Measurements from ENCODE around the gene ANKRD9. TPM values are rescaled to one million over a fixed set of nuclear protein-coding genes. Genes with fewer than 3 reads are reported as not detected.
A peak's percentile ranks its signal among the peaks of the same experiment; 100 is the strongest.

Gene ANKRD9
- total and polyA plus RNA-seq, 12 donors: 94.4 to 264 (median 120) TPM

DNA sequence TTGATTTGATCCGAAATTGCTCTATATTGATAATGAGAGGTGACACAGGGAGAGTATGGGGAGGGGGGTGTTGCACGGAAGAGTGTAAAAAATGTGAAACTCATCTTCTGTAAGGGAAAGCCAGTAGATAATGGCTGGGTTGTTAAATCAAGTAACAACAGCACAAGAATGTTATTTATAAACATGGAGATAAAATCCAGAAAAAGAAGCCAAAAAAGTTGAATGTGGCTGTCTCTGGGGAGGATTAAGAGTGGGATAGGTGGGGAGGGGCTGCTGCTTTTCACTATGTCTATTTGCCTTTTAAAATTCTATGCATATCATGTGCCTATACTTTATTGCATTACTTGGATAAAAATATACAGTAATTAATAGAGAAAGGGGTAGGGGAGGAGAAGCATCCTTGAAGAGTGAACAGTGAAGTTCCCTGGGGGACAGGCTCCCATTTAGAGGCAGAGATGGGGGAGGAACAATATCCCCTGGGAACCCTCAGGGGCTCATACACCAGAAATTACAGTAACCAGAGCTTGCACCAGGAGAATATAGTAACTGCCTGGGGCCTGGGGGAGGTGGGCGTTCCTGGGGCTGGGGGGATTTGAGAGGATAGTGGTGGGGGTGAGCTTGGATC, 39.2 kb upstream of the ANKRD9 start:
- TF ChIP-seq CTCF (IDR thresholded peaks at IDR 0.05): no peak
- Histone ChIP-seq H3K36me3 (no peaks in the 10 kb centered on the region), H3K27me3 (peaks cover 6 to 44% (median 33%) of the 10 kb centered on the region in 7 donors), H3K4me1 (peaks cover 0 to 18% (median 14%) of the 10 kb centered on the region in 9 donors), H3K9me3 (no peaks in the 10 kb centered on the region), H3K4me3 (no peak overlapping the region), H3K27ac (no peak overlapping the region)
- no peak for ATAC-seq
- intact Hi-C loops (cut with DNase I): no loop called here
- WGBS, 2 donors: 56 to 63% methylated on average over 3 of the region's 3 CpGs
- DNase-seq: no peak

- Histone ChIP-seq H3K9me3 (no peaks in the 10 kb centered on the region), H3K4me1 (peaks cover 0 to 18% (median 12%) of the 10 kb centered on the region in 9 donors), H3K27me3 (peaks cover 6 to 61% (median 47%) of the 10 kb centered on the region in 7 donors), H3K4me3 (no peak overlapping the region), H3K36me3 (no peaks in the 10 kb centered on the region), H3K27ac (no peak overlapping the region)
- DNase-seq (no peak), ATAC-seq (peak in 3 of 8 donors; percentile 20 to 54 (median 32))
- intact Hi-C loops (cut with DNase I): no loop called here
- WGBS, 2 donors: 46 to 47% methylated on average over 29 of the region's 29 CpGs
- no peak for TF ChIP-seq CTCF (IDR thresholded peaks at IDR 0.05)
These were observed 36.1 kb upstream of the ANKRD9 start for GRCh38 chr14:102545461-102546265.

DNA sequence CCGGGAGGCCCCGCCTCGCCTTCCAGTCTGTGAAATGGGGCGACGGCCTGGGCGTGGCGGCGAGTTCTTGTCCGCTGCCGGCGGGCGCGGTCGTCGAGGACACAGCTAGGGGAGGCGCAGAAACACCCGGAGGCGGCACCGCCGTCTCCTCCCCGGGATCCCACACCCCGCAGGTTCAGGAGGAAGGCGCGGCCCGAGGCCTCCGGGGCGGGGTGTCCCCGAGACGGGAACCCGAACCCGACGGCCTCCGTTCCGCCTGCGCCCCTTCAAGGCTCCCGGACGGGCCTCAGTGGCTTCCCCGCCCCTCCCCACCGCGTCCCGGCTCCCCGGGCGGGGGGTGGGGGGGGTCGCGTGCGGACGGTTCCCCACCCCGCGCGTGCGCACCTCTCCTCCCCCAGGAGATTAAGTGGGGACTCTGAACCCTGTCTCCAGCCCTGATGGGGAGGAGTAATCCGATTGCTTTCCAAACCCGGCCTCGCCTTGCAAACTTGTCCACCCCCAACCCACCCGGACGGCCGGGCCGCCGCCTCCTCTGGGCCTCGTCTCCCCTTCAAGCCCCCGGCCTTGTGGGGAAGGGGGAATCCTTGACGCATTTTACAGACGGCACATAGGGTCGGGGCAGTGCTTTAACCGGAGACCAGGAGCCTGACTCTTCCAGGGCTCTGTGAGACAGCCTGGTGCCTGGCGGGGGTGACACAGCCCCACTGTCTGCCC, 35.3 kb upstream of the ANKRD9 start:
- DNase-seq: no peak
- H3K9me3 ChIP-seq: no peaks in the 10 kb centered on the region
- peak in 2 of 8 donors; percentile 20 to 23 for ATAC-seq
- intact Hi-C loops (cut with DNase I): no loop called here
- H3K27ac ChIP-seq: no peak overlapping the region
- peaks cover 6 to 64% (median 47%) of the 10 kb centered on the region in 7 donors for H3K27me3 ChIP-seq
- TF ChIP-seq CTCF (IDR thresholded peaks at IDR 0.05): no peak
- WGBS, 2 donors: 6 to 8% methylated on average over 64 to 66 of the region's 66 CpGs
- H3K4me3 ChIP-seq: peak overlapping the region in 5 of 10 donors; percentile 10 to 37 (median 14)
- no peaks in the 10 kb centered on the region for H3K36me3 ChIP-seq
- H3K4me1 ChIP-seq: peaks cover 0 to 25% (median 17%) of the 10 kb centered on the region in 9 donors

GRCh38 chr14:102544046-102544746, 34.6 kb upstream of the ANKRD9 start:
- TF ChIP-seq CTCF (IDR thresholded peaks at IDR 0.05): no peak
- 16 to 18% methylated on average over 41 to 43 of the region's 43 CpGs for WGBS, 2 donors
- intact Hi-C loops (cut with DNase I): no loop called here
- Histone ChIP-seq H3K4me3 (peak overlapping the region in 4 of 10 donors; percentile 13 to 37 (median 20)), H3K27me3 (peaks cover 6 to 64% (median 47%) of the 10 kb centered on the region in 7 donors), H3K4me1 (peaks cover 0 to 32% (median 24%) of the 10 kb centered on the region in 9 donors), H3K36me3 (no peaks in the 10 kb centered on the region), H3K27ac (no peak overlapping the region), H3K9me3 (no peaks in the 10 kb centered on the region)
- ATAC-seq (no peak), DNase-seq (no peak)

Data from heart right ventricle (tissue), 16 donors.